Esophagus squamous epithelium (tissue), 5 donors: ENCODE results near the gene PTRH1. TPM values are rescaled to one million over a fixed set of nuclear protein-coding genes. Genes with fewer than 3 reads are reported as not detected.
A peak's percentile ranks its signal among the peaks of the same experiment; 100 is the strongest.

ENCODE experiments used
- DNase-seq: peaks from one replicate; lab custom pipeline; 2025; lab: John Stamatoyannopoulos, UW
- H3K27ac ChIP-seq, 4 donors: fragments of 200-600 bp; sonication (generic); one replicate each; pipeline ENCODE4 v1.5.1; 2016 to 2019; ENCODE audit warnings: mild to moderate bottlenecking in 1 of 4
- H3K27me3 ChIP-seq, 4 donors: fragments of 200-600 bp; sonication (generic); 1 replicate in 3 of 4; 2 replicates in 1 of 4; pipeline versions ENCODE4 v1.5.1 to v1.6.0; 2017 to 2021; ENCODE audit warnings: antibody characterized with exemption in 1 of 4
- H3K36me3 ChIP-seq, 3 donors: fragments of 200-600 bp; sonication (generic); one replicate each; pipeline ENCODE4 v1.5.1; 2016 to 2019
- H3K4me1 ChIP-seq, 3 donors: fragments of 200-600 bp; sonication (generic); one replicate each; pipeline ENCODE4 v1.5.1; 2017 to 2019
- H3K4me3 ChIP-seq, 4 donors: fragments of 200-600 bp; sonication (generic); 1 replicate in 3 of 4; 2 replicates in 1 of 4; pipeline ENCODE4 v1.5.1; 2016 to 2019; ENCODE audit warnings: mild to moderate bottlenecking in 2 of 4, moderate library complexity in 1 of 4
- H3K9me3 ChIP-seq, 3 donors: fragments of 200-600 bp; sonication (generic); one replicate each; pipeline ENCODE4 v1.5.1; 2016 to 2019
- POLR2A ChIP-seq, 4 donors: fragments of 450-650 bp; IDR thresholded peaks; one replicate each; pipeline ENCODE4 v1.6.1; 2017; ENCODE audit warnings: antibody characterized with exemption in 4 of 4, mild to moderate bottlenecking in 4 of 4, moderate library complexity in 3 of 4
- WGBS, 2 donors: methylation state at CpG; one replicate each; pipeline ENCODE4 v1.1.5; 2018; 5-methylcytosine and 5-hydroxymethylcytosine counted together
- intact Hi-C: fragments of 100-400 bp; cut with DNase I; formaldehyde crosslinking; loops from one replicate; pipeline ENCODE4 v1.15.0; 2022
- total RNA-seq, 4 donors: library from RNA; depleted of rRNA; stranded (reverse); fragments of >200 nt; gene quantifications; one replicate each; pipeline ENCODE4 v1.1.0, GENCODE V29; 2016
- TF ChIP-seq, protein P1 (sequence below), 6 experiments: fragments of 450-650 bp in 4 of 6; fragments of 200-600 bp in 2 of 6; sonication (generic) in 2 of 6; IDR thresholded peaks; one replicate each; pipeline ENCODE4 v1.5.1; 2016 to 2019; ENCODE audit warnings: antibody characterized with exemption in 6 of 6, mild to moderate bottlenecking in 4 of 6, moderate library complexity in 4 of 6
- donor health status: DM: yes; HTN: yes; CAD: no.

PTRH1 gene
- total RNA-seq, 4 donors from 2014 or later, result 4.5 to 12.6 (median 11.6) TPM

DNA sequence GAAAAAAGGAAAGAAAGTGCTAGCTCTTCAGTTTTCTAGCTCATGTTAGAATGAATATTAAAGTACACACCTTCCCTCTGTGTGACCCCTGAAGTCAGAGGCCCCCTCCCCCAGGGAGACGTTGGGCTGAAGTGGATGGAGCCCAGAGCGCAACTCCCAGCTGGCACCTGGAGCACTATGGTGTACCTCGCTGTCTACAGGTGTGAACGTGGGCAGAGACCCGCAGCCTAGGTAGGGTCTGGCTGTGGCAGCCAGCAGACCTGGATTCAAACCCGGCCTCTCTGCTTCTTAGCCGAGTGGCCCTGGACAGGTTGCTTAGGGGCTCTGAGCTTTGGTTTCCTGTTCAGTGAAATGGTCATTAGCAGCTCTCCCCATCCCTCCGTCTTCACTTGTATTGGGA lies 13.3 kb upstream of the PTRH1 start:
- peaks cover 0 to 36% (median 10%) of the 10 kb centered on the region in 3 donors for H3K36me3 ChIP-seq
- TF ChIP-seq POLR2A (IDR thresholded peaks at IDR 0.05), result no peak
- TF ChIP-seq, protein P1, sequence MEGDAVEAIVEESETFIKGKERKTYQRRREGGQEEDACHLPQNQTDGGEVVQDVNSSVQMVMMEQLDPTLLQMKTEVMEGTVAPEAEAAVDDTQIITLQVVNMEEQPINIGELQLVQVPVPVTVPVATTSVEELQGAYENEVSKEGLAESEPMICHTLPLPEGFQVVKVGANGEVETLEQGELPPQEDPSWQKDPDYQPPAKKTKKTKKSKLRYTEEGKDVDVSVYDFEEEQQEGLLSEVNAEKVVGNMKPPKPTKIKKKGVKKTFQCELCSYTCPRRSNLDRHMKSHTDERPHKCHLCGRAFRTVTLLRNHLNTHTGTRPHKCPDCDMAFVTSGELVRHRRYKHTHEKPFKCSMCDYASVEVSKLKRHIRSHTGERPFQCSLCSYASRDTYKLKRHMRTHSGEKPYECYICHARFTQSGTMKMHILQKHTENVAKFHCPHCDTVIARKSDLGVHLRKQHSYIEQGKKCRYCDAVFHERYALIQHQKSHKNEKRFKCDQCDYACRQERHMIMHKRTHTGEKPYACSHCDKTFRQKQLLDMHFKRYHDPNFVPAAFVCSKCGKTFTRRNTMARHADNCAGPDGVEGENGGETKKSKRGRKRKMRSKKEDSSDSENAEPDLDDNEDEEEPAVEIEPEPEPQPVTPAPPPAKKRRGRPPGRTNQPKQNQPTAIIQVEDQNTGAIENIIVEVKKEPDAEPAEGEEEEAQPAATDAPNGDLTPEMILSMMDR (IDR thresholded peaks at IDR 0.05), result no peak
- 80 to 84% methylated on average over 6 of the region's 8 CpGs for WGBS, 2 donors
- DNase-seq, result no peak
- no peak overlapping the region for H3K27ac ChIP-seq
- H3K4me3 ChIP-seq, result no peak overlapping the region
- no peaks in the 10 kb centered on the region for H3K27me3 ChIP-seq
- peaks cover 0 to 19% (median 6%) of the 10 kb centered on the region in 3 donors for H3K4me1 ChIP-seq
- intact Hi-C loops, result loop anchor here (10.0 kb wide), 1 partner anchor 224 kb away; no protein-coding TSS in a partner anchor
- no peaks in the 10 kb centered on the region for H3K9me3 ChIP-seq

DNA sequence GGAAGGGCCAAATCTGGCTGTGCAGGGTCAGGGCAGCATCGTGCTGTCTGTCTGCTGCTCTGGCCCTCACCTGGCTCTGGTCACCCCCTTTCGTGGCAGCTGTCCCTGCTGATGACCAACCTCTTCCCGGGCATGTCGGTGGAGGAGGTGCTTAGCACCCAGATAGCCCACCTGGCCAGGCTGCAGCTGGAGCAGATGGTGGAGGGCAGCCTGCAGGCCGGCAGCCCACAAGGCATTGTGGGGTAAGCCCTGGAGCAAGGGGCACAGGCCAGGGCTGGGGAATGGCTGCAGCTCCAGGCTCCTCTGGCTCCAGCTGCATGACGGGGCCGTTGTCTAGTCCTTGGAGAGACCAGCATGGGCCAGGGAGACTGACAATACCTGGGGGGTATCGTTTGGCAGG lies 11.4 kb upstream of the PTRH1 start:
- Histone ChIP-seq H3K27me3 (no peaks in the 10 kb centered on the region), H3K36me3 (peaks cover 0 to 19% (median 2%) of the 10 kb centered on the region in 3 donors), H3K9me3 (no peaks in the 10 kb centered on the region), H3K27ac (no peak overlapping the region), H3K4me3 (no peak overlapping the region), H3K4me1 (peaks cover 0 to 24% (median 6%) of the 10 kb centered on the region in 3 donors)
- intact Hi-C loops, result loop anchor here (10.0 kb wide), 1 partner anchor 222 kb away; no protein-coding TSS in a partner anchor
- no peak for TF ChIP-seq POLR2A (IDR thresholded peaks at IDR 0.05)
- TF ChIP-seq, protein P1 (IDR thresholded peaks at IDR 0.05), result no peak
- DNase-seq, result no peak
- WGBS, 2 donors, result 71 to 89% methylated on average over 4 to 5 of the region's 8 CpGs

DNA sequence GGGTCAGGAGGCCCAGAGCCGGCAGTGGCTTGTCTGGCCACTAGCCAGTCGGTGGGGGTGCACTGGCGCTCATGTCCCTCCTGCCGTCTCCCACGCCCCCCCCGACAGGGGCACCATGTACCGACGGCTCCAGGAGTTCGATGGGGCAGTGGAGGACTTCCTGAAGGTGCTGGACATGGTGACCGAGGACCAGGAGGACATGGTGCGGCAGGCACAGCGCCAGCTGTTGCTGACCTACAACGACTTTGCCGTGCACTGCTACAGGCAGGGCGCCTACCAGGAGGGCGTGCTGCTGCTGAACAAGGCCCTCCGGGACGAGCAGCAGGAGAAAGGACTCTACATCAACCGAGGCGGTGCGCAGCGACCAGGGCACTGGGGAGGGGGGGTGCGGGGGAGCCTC lies 8.5 kb upstream of the PTRH1 start:
- Histone ChIP-seq H3K36me3 (no peaks in the 10 kb centered on the region), H3K27ac (peak overlapping the region in 1 of 4 donors; percentile 3), H3K9me3 (no peaks in the 10 kb centered on the region), H3K27me3 (no peaks in the 10 kb centered on the region), H3K4me3 (no peak overlapping the region), H3K4me1 (peaks cover 0 to 34% (median 6%) of the 10 kb centered on the region in 3 donors)
- 36 to 47% methylated on average over 3 to 13 of the region's 23 CpGs for WGBS, 2 donors
- TF ChIP-seq, protein P1 (IDR thresholded peaks at IDR 0.05), result no peak
- TF ChIP-seq POLR2A (IDR thresholded peaks at IDR 0.05), result no peak
- intact Hi-C loops, result loop anchor here (5.0 to 10.0 kb wide), 2 partner anchors 117 to 219 kb away; no protein-coding TSS in a partner anchor
- DNase-seq, result no peak

DNA sequence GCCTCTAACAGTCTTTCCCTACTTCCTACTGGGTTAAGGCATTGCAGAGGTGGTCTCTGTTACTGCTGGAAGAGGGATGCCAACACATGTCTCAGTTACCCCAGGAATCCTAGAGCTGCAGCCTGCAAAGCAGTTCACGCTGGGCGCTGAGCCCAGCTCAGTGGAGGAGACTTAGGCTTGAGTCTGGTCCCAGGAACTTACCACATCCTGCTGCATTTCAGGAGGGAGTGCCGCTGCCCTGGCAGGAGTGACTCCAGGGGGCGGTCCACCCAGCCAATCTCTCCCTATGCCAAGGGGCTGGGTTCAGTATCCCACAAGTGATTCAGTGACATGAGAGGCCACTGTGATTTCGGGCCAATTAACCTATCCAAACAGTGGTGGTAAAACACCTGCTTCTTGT lies 8.0 kb upstream of the PTRH1 start:
- no peak for TF ChIP-seq POLR2A (IDR thresholded peaks at IDR 0.05)
- TF ChIP-seq, protein P1 (IDR thresholded peaks at IDR 0.05), result no peak
- Histone ChIP-seq H3K4me1 (peaks cover 0 to 34% (median 6%) of the 10 kb centered on the region in 3 donors), H3K4me3 (no peak overlapping the region), H3K36me3 (no peaks in the 10 kb centered on the region), H3K27me3 (no peaks in the 10 kb centered on the region), H3K9me3 (no peaks in the 10 kb centered on the region), H3K27ac (no peak overlapping the region)
- DNase-seq, result no peak
- intact Hi-C loops, result loop anchor here (5.0 to 10.0 kb wide), 2 partner anchors 116 to 219 kb away; no protein-coding TSS in a partner anchor
- 13 to 16% methylated on average over 3 to 5 of the region's 5 CpGs for WGBS, 2 donors

DNA sequence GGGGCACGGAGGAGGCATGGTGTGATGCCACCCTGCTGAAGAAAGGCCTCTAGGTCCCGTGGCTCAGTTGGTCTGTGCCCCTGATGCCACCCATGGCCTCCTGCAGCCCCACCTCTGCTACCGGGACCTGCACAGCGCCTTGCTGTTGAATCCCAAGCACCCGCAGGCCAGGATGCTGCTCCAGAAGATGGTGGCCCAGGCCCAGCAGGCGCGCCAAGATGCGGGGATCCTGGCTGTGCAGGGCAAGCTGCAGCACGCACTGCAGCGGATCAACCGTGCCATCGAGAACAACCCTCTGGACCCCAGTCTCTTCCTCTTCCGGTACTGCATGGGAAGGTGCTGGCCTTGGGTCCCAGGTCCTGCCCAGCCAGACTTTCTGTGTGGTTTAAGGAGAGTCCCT lies 7.5 kb upstream of the PTRH1 start:
- TF ChIP-seq, protein P1 (IDR thresholded peaks at IDR 0.05), result no peak
- TF ChIP-seq POLR2A (IDR thresholded peaks at IDR 0.05), result no peak
- no peak for DNase-seq
- Histone ChIP-seq H3K4me1 (peaks cover 0 to 34% (median 6%) of the 10 kb centered on the region in 3 donors), H3K27me3 (no peaks in the 10 kb centered on the region), H3K27ac (no peak overlapping the region), H3K36me3 (no peaks in the 10 kb centered on the region), H3K4me3 (no peak overlapping the region), H3K9me3 (no peaks in the 10 kb centered on the region)
- intact Hi-C loops, result loop anchor here (5.0 to 10.0 kb wide), 2 partner anchors 116 to 218 kb away; no protein-coding TSS in a partner anchor
- WGBS, 2 donors, result 61 to 80% methylated on average over 3 to 6 of the region's 13 CpGs
